Measurements from ENCODE around the gene WDR27.
A peak's percentile ranks its signal among the peaks of the same experiment; 100 is the strongest.

Gene WDR27

GRCh38 chr6:169542491-169542890 is 159.3 kb downstream of the WDR27 start:
- H3K27ac ChIP-seq, result no peak overlapping the region
- no peak for TF ChIP-seq CTCF (conservative IDR thresholded peaks at IDR 0.05)

DNA sequence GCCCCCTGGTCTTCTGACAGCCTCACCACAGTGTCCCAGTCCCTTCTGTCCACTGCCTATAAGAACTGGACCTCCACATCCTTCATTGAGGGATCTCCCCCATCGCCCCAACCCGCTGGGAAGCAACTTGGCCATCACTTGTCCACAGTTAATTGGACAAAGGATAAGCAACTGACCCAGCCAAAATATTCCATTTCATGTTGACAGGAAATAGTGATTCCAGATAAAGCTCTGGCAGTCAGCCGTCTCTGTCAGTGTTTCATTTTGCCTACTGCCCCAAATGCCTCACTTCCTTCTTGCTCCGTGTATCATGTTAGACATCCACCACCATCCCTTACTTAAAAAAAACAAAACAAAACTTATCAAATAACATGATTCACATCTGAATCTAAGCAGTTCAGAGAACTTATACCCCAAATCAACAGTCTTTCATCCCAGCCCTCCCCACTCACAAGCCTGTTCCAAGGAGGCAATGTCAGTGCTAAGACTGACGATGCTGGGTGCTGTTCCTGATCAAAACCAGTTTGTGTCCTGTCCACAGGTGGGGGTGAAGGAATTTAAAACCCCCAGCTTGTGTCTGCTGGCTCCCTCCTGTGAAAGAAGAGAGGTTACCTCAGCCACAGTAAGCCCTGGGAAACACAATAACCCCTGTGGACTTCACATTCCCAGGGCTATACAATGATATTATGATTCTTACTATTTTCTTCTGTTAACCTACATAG is 162.5 kb downstream of the WDR27 start:
- TF ChIP-seq CTCF (conservative IDR thresholded peaks at IDR 0.05), result no peak

DNA sequence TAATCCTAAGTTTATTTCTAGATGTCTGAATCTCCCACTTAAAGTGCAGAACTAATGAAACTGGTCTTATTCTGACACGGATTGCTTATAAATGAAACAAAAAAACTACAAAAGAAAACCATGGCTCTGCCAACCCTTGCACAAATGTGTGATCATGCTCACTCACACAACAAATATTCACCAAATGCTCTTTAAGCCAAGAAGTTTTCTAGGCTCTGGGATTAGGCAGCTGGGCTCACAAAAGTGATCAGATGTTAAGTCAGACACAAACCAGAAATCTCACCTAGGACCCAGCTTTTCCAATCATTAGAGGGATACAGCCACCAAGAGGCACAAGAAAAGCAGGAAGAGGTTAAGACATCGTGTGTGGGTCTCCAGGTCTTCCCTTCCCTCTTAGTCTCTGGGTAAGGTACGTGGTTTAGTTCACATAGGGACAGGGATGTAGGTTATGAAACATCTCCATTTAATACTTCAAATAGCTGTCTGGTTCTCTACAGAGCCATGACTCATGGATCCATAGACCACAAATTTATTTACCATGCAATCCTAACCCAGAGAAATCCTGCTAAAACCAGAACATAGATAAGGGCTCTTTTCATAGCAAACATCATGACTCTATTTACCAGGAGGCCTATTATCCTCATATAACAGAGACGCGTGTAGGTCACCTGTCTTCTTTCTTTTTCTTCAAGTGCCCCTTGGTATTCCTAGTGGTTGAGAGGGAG is 165.2 kb downstream of the WDR27 start:
- no peak for TF ChIP-seq CTCF (conservative IDR thresholded peaks at IDR 0.05)
- H3K27ac ChIP-seq, result no peak overlapping the region

More for the DNA sequence above, 162.5 kb downstream of the WDR27 start:
- no peak overlapping the region for H3K27ac ChIP-seq

DNA sequence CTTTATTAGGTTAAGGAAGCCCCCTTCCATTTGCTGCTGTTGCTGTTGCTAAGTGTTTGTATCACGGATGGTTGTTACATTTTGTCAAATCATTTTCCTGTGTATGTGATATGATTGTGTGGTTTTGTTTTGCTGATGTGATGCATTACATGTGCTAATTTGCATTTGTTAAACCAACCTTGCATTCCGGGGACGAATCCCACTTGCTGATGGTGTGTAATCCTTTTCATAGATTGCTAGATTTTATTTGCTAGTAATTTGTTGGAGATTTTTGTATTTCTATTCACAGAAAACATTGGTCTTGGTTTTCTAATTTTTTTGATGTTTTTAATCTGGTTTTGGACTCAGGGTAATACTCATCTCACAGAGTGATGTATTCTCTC is 167.8 kb downstream of the WDR27 start:
- no peak overlapping the region for H3K27ac ChIP-seq
- TF ChIP-seq CTCF (conservative IDR thresholded peaks at IDR 0.05), result no peak

GRCh38 chr6:169533301-169534038 is 168.4 kb downstream of the WDR27 start:
- TF ChIP-seq CTCF (conservative IDR thresholded peaks at IDR 0.05), result no peak
- no peak overlapping the region for H3K27ac ChIP-seq

DNA sequence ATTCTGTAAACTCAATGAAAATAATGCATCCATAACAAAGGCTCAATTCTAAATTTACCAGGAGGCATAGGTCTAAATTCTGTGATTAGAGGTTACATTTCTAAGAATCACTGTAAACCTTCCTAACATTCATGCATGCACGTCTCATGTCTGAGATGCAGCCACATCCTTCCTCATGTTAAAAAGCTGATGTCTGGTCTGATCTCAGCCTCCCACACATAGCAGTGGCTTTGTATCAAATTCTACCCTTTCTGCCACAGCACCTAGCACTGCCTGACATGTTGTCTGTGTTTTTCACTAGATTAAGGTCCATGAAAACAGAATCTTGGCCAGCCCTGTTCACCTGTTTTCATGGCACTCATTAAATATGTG is 171.1 kb downstream of the WDR27 start:
- H3K27ac ChIP-seq, result peak overlapping the region; percentile 90

More for the DNA sequence above, 171.1 kb downstream of the WDR27 start:
- no peak for TF ChIP-seq CTCF (conservative IDR thresholded peaks at IDR 0.05)
